GM10847 (cell line): ENCODE results near the gene PHYH.

ENCODE experiments used
- POLR2A ChIP-seq: IDR thresholded peaks from 2 replicates; pipeline ENCODE4 v1.6.1; 2011; ENCODE audit not compliant: insufficient read length; ENCODE audit errors: extremely low read depth

PHYH gene

GRCh38 chr10:13256627-13257026, 43.2 kb downstream of the PHYH start:
- TF ChIP-seq POLR2A, result no peak

DNA sequence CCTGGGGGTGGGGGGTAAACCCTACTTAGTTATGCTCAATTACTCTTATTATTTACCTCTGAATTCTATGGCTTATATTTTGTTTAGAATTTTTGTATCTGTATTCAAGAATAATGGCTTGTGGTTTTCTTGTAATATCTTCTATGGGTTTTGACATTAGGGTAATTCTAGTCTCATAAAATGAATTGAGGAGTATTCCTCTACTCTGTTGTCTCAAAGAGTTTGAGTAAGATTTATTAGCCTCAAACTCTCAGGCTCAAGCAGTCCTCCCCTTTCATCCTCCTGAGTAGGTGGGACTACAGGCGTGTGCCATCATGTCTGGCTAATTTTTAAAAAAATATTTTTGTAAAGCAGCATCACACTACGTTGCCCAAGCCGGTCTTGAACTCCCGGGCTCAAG, 46.1 kb downstream of the PHYH start:
- no peak for TF ChIP-seq POLR2A

DNA sequence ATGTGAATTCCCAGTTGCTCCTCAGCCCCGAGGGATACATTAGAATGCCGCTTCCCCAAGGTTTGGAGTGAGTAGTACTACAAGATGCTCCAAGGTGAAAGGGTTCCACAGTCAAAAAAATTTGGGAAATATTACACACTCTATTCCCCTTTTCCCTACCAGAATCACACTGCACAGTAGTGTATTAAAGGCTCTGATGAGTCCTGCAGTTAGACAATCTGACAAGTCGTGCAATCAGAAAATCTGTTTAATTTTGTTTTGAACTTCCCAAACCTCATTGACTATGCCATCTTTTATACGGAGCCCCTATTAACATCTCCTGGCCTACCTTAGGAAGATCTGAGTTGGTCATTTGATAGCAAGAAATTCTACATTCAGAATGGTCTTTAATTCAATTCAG, 52.1 kb downstream of the PHYH start:
- no peak for TF ChIP-seq POLR2A

GRCh38 chr10:13247246-13247645, 52.6 kb downstream of the PHYH start:
- no peak for TF ChIP-seq POLR2A

DNA sequence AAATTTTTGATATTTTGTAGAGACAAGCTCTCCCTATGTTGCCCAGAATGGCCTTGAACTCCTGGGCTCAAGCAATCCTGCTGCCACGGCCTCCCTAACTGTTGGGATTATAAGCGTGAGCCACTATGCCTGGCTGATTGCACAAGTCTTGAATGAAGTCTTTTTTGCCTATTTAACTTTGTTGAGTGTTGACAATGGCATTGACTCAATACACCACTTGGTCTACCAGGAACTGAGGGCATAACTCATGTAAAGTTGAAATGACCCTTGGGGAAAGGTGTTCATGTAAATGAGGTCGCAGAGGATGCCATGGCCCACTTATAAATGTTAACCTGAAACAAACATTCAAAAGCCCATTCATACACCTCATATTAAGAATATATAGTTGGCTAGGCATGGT, 58.3 kb downstream of the PHYH start:
- TF ChIP-seq POLR2A, result no peak

GRCh38 chr10:13239923-13240322, 59.9 kb downstream of the PHYH start:
- TF ChIP-seq POLR2A, result no peak

GRCh38 chr10:13238271-13239077, 61.4 kb downstream of the PHYH start:
- TF ChIP-seq POLR2A, result no peak

DNA sequence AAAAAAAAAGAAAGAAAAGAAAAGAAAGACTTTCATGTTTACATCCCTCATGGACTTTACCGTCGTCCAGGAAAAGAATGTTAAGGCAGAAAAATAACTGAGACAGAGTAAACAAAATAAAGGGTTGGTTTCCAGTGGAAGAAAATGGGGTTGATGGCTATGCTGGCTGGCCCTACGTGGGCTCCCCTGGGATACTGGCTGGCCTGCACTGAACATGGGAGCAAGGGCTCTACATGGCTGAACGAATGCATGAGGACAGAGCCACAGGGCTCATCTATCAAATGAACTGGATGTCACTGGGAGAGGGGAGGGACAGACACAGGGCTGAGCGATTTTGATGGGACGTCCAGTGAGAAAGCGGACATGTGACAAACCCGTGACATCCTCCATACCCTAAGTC, 63.2 kb downstream of the PHYH start:
- TF ChIP-seq POLR2A, result no peak

- no peak for TF ChIP-seq POLR2A
These were observed 65.7 kb downstream of the PHYH start, which contains the start of gene UCMA for GRCh38 chr10:13234172-13234571. TSS of gene UCMA (minus strand) at chr10:13234374. CDS start at chr10:13234258, 116 bp downstream.

- no peak for TF ChIP-seq POLR2A
These were observed 66.5 kb downstream of the PHYH start for GRCh38 chr10:13233358-13233757.

DNA sequence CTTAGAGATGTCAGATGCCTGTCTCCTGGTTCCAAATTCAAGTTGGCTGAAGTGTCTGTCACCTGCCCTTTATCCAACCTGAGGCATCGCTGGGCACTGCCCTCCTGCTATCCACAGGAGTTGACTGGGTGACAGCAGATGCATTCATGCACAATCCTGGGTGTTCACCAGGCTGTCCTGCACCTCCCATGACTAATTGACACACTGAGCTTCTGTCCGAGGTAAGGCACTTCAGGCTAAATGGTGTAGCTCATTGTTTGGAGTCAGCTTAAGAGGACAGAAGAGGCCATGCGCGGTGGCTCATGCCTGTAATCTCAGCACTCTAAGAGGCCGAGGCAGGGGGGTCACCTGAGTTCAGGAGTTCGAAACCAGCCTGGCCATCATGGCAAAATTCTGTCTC, 68.1 kb downstream of the PHYH start:
- no peak for TF ChIP-seq POLR2A

DNA sequence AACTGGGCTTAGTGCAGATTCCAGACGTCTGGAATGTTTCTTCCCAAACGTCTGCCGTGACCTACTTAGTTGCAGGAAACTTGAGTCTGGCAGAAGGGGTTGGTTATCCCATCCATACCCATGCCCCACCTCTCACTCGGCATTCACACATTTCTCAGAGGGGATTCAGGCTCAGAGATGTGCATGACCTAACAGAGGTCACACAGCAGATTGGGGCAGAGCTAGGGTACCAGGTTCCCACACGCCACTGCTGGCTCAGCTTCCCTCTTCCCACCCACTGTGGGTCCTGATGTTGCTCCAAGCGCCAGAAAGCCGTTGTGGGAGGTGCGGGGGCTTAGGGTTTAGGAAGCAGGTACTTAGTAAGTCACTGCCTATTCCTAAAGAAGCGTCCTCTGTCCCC, 68.7 kb downstream of the PHYH start:
- TF ChIP-seq POLR2A, result no peak
